ENCODE data around the gene CSNK1G2.

DNA sequence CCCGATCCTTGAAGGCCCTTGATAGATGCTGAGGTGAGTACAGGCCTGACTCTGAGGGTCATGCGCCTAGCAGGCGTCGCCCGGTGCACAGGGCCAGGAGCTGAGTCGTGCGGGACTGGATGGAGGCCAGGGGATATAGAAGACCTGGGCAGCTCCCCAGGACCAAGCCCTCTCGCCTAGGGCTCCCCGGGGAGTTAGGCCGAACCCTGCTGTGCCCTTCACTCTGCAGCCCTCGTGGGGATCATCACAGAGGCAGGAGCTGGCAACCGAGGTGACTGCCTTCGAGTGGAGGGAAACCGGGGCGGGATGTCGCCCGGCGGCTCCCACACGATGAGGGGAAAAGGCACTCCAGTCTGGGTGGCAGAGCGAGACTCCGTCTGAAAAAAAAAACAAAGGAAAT, 11.7 kb downstream of the CSNK1G2 start:
- no peak for TF ChIP-seq POLR2AphosphoS5 (IDR thresholded peaks at IDR 0.05; ENCODE audit: borderline replicate concordance, low read depth, low read length)
- no peak for TF ChIP-seq EZH2 (IDR thresholded peaks at IDR 0.05)

All from SK-N-MC (cell line).